ENCODE data around the gene CROCC2. TPM values are rescaled to one million over a fixed set of nuclear protein-coding genes. Genes with fewer than 3 reads are reported as not detected.

Gene CROCC2
- polyA plus RNA-seq, 1 of the 3 experiments (the other 2 are of a cell fraction), result not detected

DNA sequence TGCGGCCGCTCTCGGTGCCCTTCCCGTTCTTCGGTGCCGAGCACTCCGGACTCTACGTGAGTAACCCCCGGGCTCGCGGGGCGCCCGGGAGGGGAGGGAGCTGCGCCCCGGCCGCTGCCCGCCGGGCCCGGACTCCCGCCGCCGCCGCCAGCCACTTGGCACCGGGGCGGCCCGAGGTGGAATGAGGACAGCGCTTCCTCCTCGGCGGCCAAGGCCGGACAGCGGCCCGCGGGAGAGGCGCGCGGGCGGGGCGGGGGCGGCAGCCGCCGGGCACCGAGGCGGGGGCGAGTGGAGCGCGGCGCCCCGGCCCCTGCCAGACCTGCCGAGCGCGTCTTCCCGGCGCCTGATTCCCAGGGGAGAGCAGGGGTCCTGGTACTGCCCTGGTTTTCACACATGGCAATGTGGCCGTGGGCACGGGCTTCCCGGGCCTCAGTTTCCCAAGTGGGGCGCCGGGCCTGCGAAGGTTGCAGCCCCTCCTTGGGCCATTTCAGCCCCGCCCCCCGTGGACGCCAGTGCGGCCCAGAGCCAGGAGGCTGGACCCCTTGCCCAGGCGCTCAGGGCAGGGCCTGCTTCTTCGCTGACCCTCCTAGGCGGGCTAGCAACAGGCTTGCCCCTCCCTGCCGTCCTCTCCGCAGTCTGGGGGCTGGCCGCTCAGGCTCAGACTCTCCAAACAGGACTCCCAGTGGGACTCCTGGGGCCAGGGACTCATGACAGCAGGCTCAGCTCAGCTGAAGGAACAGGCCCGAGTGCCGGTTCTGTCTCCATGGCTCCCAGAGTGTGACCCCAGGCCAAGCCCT lies 93.1 kb downstream of the CROCC2 start (continued):
- TF ChIP-seq EZH2phosphoT487 (IDR thresholded peaks at IDR 0.05; ENCODE audit: borderline replicate concordance, low read depth) (no peak), RXRA (IDR thresholded peaks at IDR 0.05; ENCODE audit: borderline replicate concordance, low read depth) (no peak), MEF2A (IDR thresholded peaks at IDR 0.05; ENCODE audit: borderline replicate concordance, low read depth) (no peak), POLR2AphosphoS5 (IDR thresholded peaks at IDR 0.05; ENCODE audit: low read depth, low read length) (no peak), EP300 (IDR thresholded peaks at IDR 0.05; ENCODE audit: borderline replicate concordance in 1 of 2, low read depth in 1 of 2, low read length in 1 of 2) (no peak), ELF1 (IDR thresholded peaks at IDR 0.05) (no peak), RAD21 (IDR thresholded peaks at IDR 0.05; ENCODE audit: low read length) (no peak)
- TF ChIP-seq, protein P1, sequence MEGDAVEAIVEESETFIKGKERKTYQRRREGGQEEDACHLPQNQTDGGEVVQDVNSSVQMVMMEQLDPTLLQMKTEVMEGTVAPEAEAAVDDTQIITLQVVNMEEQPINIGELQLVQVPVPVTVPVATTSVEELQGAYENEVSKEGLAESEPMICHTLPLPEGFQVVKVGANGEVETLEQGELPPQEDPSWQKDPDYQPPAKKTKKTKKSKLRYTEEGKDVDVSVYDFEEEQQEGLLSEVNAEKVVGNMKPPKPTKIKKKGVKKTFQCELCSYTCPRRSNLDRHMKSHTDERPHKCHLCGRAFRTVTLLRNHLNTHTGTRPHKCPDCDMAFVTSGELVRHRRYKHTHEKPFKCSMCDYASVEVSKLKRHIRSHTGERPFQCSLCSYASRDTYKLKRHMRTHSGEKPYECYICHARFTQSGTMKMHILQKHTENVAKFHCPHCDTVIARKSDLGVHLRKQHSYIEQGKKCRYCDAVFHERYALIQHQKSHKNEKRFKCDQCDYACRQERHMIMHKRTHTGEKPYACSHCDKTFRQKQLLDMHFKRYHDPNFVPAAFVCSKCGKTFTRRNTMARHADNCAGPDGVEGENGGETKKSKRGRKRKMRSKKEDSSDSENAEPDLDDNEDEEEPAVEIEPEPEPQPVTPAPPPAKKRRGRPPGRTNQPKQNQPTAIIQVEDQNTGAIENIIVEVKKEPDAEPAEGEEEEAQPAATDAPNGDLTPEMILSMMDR (IDR thresholded peaks at IDR 0.05), result no peak

DNA sequence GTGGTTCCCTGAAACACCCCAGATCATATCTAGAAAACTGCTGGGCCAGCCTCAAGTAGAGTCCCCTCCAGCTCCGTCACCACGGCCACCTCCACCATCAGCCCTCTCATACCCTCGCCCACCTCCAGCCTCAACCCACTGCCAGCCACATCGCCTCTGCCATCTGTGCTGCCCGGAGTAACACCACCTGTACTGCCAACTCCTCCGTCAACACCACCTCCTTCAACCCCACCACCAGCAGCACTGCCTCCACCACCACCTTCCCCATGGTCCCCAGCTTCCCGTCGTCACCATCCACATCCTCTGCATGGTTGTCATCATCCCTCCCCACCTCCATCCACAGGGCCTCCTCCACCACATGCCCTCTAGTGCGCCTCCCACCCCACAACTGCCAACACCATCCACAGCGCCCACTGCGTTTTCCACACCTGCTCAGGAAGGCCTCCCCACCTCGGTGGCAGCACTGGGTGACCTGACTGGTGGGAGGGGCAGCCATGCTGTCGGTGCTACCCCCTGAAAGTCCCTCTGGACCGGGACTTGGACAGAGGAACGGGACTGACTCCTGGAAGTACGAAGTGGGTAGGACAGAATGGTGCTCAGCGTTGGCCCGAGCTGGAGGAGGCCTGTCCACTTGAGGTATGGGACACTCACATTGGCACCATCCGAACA lies 93.9 kb downstream of the CROCC2 start:
- Histone ChIP-seq H3K4me1 (ENCODE audit: control insufficient read depth in 1 of 2, insufficient read depth in 2 of 2, low read depth in 1 of 2, low read length in 1 of 2) (peaks cover 0 to 3% of the 10 kb centered on the region in 2 experiments; a peak in 1 of 4 replicates), H3K27ac (ENCODE audit: low read depth in 2 of 2, low read length in 1 of 2) (no peak overlapping the region), H3K9me2 (no peaks in the 10 kb centered on the region), H2AFZ (ENCODE audit: low read depth) (no peak overlapping the region), H3K4me2 (no peak overlapping the region), H3K9ac (no peak overlapping the region), H3K4me3 (ENCODE audit: low read depth in 2 of 2, low read length in 1 of 2) (no peak overlapping the region), H3F3A (replicated peaks; ENCODE audit: insufficient read depth) (no peaks in the 10 kb centered on the region), H3K27me3 (ENCODE audit: insufficient read depth) (no peaks in the 10 kb centered on the region), H4K20me1 (ENCODE audit: insufficient read depth) (no peaks in the 10 kb centered on the region), H3K9me3 (peaks cover 5% of the 10 kb centered on the region; the same call in 1 of the 2 replicates), H3K36me3 (replicated peaks in 1 of 2; ENCODE audit: control insufficient read depth in 1 of 2, insufficient read depth in 2 of 2, low read length in 1 of 2) (no peaks in the 10 kb centered on the region), H3K79me2 (ENCODE audit: insufficient read depth) (no peaks in the 10 kb centered on the region)
- CTCF ChIA-PET, result interaction anchor here (3.8 kb wide), 1 partner anchor 16 kb away, joined by 16 read pairs; no protein-coding TSS in a partner anchor
- WGBS (ENCODE audit: low lambda C conversion rate), result 89% methylated on average over 19 of the region's 19 CpGs
- DNase-seq, result no peak
- POLR2A ChIA-PET, result no interaction called here
- TF ChIP-seq EZH2phosphoT487 (IDR thresholded peaks at IDR 0.05; ENCODE audit: borderline replicate concordance, low read depth) (no peak), TAF1 (IDR thresholded peaks at IDR 0.05; ENCODE audit: borderline replicate concordance, low read depth, low read length) (no peak), CHD2 (IDR thresholded peaks at IDR 0.05; ENCODE audit: low read length, partially characterized antibody) (no peak), RAD21 (IDR thresholded peaks at IDR 0.05; ENCODE audit: low read length) (no peak), NFIC (IDR thresholded peaks at IDR 0.05; ENCODE audit: borderline replicate concordance) (no peak), EP300 (IDR thresholded peaks at IDR 0.05; ENCODE audit: borderline replicate concordance in 1 of 2, low read depth in 1 of 2, low read length in 1 of 2) (no peak), TEAD4 (IDR thresholded peaks at IDR 0.05; ENCODE audit: borderline replicate concordance, insufficient read depth) (no peak), POLR2AphosphoS5 (IDR thresholded peaks at IDR 0.05; ENCODE audit: low read depth, low read length) (no peak), FOXM1 (IDR thresholded peaks at IDR 0.05; ENCODE audit: low read depth) (no peak)
- TF ChIP-seq, protein P2, sequence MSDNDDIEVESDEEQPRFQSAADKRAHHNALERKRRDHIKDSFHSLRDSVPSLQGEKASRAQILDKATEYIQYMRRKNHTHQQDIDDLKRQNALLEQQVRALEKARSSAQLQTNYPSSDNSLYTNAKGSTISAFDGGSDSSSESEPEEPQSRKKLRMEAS (IDR thresholded peaks at IDR 0.05; ENCODE audit: low read depth), result no peak
- TF ChIP-seq, protein P3, sequence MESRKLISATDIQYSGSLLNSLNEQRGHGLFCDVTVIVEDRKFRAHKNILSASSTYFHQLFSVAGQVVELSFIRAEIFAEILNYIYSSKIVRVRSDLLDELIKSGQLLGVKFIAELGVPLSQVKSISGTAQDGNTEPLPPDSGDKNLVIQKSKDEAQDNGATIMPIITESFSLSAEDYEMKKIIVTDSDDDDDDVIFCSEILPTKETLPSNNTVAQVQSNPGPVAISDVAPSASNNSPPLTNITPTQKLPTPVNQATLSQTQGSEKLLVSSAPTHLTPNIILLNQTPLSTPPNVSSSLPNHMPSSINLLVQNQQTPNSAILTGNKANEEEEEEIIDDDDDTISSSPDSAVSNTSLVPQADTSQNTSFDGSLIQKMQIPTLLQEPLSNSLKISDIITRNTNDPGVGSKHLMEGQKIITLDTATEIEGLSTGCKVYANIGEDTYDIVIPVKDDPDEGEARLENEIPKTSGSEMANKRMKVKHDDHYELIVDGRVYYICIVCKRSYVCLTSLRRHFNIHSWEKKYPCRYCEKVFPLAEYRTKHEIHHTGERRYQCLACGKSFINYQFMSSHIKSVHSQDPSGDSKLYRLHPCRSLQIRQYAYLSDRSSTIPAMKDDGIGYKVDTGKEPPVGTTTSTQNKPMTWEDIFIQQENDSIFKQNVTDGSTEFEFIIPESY (IDR thresholded peaks at IDR 0.05; ENCODE audit: borderline replicate concordance, low read depth), result no peak
- TF ChIP-seq, protein P4, sequence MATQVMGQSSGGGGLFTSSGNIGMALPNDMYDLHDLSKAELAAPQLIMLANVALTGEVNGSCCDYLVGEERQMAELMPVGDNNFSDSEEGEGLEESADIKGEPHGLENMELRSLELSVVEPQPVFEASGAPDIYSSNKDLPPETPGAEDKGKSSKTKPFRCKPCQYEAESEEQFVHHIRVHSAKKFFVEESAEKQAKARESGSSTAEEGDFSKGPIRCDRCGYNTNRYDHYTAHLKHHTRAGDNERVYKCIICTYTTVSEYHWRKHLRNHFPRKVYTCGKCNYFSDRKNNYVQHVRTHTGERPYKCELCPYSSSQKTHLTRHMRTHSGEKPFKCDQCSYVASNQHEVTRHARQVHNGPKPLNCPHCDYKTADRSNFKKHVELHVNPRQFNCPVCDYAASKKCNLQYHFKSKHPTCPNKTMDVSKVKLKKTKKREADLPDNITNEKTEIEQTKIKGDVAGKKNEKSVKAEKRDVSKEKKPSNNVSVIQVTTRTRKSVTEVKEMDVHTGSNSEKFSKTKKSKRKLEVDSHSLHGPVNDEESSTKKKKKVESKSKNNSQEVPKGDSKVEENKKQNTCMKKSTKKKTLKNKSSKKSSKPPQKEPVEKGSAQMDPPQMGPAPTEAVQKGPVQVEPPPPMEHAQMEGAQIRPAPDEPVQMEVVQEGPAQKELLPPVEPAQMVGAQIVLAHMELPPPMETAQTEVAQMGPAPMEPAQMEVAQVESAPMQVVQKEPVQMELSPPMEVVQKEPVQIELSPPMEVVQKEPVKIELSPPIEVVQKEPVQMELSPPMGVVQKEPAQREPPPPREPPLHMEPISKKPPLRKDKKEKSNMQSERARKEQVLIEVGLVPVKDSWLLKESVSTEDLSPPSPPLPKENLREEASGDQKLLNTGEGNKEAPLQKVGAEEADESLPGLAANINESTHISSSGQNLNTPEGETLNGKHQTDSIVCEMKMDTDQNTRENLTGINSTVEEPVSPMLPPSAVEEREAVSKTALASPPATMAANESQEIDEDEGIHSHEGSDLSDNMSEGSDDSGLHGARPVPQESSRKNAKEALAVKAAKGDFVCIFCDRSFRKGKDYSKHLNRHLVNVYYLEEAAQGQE (IDR thresholded peaks at IDR 0.05; ENCODE audit: low read depth, low read length), result no peak
- TF ChIP-seq, protein P5, sequence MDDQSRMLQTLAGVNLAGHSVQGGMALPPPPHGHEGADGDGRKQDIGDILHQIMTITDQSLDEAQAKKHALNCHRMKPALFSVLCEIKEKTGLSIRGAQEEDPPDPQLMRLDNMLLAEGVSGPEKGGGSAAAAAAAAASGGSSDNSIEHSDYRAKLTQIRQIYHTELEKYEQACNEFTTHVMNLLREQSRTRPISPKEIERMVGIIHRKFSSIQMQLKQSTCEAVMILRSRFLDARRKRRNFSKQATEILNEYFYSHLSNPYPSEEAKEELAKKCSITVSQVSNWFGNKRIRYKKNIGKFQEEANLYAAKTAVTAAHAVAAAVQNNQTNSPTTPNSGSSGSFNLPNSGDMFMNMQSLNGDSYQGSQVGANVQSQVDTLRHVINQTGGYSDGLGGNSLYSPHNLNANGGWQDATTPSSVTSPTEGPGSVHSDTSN (IDR thresholded peaks at IDR 0.05), result no peak
